NCI-H82 treated with DMSO at 0.1 percent for 48 hours (cell line): ENCODE measurements around the gene MUC5AC.
"Not testable (repeated sequence)": the region's sequence is repeated elsewhere in the genome, so short reads cannot be mapped to it uniquely, and the experiment has no call there.

Experiments used
- DNase-seq: peaks from one replicate; lab custom pipeline; 2025; ENCODE audit not compliant: unreplicated experiment; lab: John Stamatoyannopoulos, UW

Gene MUC5AC

DNA sequence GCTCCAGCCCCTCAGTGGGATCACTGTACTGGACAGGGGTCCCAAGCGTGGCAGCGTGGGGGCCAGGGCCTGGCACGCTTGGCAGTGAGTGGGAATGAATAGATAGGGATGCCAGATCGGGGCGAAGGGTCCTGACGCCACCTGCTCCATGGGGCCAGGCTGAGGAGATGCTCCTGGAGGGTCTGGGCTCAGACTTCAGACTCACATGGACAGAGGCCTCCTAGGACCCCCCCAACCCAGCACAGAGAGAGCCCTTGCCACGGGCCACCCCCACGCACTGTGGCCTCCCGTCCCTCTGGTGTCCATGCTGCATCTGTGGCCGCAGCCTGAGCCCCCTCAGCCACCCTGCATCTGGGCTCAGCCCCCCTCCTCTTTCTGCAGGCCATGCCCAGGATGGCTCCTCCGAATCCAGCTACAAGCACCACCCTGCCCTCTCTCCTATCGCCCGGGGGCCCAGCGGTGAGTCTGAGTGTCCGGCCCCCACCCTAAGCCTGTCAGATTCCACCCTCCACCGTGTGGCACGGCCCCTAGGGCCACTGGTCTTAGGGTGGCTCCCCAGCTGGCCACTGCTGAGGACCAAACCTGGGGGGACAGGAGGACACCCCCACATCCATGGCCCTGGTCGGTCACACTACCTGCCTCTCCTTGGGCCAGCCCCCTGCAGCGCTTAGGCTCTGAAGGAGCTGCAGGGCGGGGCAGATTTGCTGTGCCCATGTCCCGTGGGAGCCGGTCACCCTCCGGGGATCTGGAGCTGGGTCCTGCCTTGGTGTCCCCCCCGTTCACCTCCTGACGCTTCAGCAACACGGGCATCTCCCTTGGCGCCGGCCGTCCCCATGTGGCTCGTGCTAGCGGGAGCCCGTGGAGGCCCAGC, 2.7 kb downstream of the MUC5AC start:
- no peak for DNase-seq

- no peak for DNase-seq
Observed at GRCh38 chr11:1161410-1162137, 3.8 kb downstream of the MUC5AC start.

- no peak for DNase-seq
Observed at GRCh38 chr11:1162138-1162475, 4.4 kb downstream of the MUC5AC start.

- no peak for DNase-seq
Observed at GRCh38 chr11:1162491-1163311, 4.9 kb downstream of the MUC5AC start.

GRCh38 chr11:1163321-1163910, 5.7 kb downstream of the MUC5AC start:
- DNase-seq = no peak

DNA sequence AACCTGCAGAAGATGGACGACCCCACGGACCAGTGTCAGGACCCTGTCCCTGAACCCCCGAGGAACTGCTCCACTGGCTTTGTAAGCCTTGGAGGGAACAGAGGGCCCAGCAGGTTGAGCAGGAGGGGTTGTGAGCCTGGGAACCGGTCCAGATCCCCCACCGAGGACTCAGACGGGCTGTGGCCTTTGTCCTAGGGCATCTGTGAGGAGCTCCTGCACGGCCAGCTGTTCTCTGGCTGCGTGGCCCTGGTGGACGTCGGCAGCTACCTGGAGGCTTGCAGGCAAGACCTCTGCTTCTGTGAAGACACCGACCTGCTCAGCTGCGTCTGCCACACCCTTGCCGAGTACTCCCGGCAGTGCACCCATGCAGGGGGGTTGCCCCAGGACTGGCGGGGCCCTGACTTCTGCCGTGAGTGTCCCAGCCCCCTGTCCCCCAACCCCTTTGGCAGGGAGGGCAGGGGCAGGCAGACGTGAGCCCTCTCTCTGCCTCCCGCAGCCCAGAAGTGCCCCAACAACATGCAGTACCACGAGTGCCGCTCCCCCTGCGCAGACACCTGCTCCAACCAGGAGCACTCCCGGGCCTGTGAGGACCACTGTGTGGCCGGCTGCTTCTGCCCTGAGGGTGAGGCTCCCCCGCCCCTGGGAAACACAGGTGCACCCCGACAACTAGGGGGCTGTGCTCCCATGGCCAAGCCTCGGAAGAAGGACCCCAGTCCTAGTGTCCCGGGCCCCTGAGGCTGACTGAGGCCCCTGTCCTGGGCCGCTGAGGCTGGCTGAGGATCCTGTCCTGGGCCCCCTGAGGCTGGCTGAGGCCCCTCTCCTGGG, 6.4 kb downstream of the MUC5AC start:
- no peak for DNase-seq

- not testable (repeated sequence) for DNase-seq
Observed at GRCh38 chr11:1164779-1165255, 7.1 kb downstream of the MUC5AC start.

- DNase-seq = no peak
Observed at GRCh38 chr11:1165256-1166041, 7.7 kb downstream of the MUC5AC start.

DNA sequence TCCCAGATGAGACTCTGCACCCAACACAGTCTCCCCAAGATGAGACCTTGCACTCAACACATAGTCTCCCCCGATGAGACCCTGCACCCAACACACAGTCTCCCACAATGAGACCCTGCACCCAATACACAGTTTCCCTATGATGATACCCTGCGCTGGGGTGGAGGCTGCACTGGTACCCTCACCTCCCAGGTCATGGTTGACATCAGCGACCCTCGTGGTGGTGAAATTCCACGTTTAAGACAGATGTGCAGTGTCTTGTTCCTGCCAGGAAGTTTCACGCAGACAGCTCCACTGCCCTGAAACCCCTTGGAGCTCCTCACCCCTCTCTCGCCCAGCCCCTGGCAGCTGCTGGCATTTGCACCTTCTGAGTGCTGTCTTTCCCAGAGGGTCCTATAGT, 9.5 kb downstream of the MUC5AC start:
- DNase-seq = no peak

- no peak for DNase-seq
Observed at GRCh38 chr11:1167751-1168231, 10.0 kb downstream of the MUC5AC start.

DNA sequence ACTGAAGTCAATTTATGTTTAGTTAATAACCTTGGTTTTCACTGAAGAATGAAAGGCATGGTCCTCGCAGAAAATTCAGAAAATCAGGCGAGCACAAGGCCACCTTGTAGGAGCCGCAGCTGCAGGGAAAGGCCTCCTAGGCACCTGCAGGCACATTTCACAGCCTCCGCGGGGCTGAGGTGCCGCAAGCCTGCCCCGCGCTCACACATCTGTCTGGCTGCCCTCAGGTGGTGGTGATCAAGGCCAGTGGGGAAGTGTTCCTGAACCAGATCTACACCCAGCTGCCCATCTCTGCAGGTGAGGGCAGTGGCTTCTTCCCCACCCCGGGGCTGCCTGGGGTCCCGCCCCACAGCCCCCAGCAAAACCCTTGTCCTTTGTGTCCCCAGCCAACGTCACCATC, 10.5 kb downstream of the MUC5AC start:
- DNase-seq = no peak

DNA sequence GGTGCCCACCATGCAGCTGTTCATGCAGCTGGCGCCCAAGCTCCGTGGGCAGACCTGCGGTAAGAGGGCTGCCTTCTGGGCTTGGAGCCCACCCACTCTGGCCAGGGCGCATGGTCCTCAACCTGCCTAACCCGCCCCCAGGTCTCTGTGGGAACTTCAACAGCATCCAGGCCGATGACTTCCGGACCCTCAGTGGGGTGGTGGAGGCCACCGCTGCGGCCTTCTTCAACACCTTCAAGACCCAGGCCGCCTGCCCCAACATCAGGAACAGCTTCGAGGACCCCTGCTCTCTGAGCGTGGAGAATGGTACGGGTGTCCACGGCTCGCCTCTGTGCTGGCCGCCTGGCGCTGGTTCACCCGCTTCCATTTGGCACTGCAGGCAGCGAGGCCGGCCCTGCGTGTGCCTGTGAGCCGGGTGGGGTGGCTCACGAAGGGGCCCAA, 11.0 kb downstream of the MUC5AC start:
- DNase-seq = no peak

DNA sequence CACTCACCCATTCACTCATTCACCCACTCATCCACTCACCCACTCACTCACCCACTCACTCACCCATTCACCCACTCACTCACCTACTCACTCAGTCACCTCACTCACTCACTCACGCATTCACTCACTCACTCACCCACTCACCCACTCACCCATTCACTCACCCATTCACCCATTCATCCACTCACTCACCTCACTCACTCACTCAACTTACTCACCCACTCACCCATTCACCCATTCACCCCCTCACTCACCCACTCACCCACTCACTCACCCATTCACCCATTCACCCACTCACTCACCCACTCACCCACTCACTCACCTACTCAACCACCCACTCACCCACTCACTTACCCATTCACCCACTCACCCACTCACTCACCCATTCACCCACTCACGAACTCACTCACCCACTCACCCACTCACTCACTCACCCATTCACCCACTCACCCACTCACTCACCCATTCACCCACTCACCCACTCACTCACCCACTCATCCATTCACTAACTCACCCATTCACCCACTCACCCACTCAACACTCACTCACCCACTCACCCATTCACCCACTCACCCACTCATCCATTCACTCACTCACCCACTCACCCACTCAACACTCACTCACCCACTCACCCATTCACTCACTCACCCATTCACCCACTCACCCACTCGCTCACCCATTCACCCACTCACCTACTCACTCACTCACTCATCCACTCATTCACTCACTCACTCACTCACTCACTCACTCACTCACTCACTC, 13.7 kb downstream of the MUC5AC start:
- DNase-seq = no peak

DNA sequence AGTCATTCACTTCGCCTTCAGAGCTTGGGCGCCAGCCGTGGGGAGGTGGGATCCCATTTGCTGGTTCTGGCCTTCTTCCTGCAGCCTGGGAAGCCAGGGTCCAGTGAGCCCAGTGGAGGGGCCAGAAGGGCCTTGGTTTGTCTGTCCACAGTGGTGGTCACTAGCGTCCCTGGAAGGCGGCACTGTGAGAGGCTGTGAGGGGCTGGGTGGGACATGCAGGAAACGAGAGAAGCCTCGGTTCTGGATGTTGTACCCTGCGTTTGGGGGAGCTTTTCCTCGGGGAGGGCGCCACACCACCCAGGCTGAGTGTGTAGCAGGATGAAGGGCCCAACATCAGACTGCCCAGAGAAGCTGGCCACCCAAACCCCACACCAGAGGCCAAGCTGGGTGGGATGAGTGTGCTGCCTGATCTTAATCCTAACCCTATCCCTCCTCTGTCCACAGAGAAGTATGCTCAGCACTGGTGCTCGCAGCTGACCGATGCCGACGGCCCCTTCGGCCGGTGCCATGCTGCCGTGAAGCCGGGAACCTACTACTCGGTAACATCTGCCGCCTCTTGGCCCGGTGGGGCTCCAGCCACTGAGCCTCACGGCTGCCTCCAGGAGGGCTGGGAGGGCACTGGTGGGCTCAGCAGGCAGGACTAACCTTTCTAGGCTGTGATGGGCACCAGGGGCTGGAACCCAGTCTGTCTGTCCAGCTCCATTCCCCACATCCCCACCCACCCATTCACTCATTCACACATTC, 14.4 kb downstream of the MUC5AC start:
- DNase-seq = no peak

DNA sequence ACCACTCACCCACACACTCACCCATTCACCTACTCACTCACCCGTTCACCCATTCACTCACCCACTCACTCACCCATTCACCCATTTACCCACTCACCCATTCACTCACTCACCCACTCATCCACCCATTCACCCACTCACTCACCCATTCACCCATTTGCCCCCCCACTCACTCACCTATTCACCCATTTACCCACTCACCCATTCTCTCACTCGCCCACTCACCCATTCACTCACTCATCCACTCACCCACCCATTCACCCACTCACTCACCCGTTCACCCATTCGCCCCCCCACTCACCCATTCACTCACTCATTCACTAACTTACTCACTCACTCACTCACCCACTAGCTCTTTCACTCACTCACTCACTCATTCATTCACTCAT, 15.0 kb downstream of the MUC5AC start:
- DNase-seq = no peak

GRCh38 chr11:1173396-1173795, 15.6 kb downstream of the MUC5AC start:
- not testable (repeated sequence) for DNase-seq

- DNase-seq = no peak
Observed at GRCh38 chr11:1174441-1175370, 17.0 kb downstream of the MUC5AC start.
